NCI-H748 (cell line): Measurements from ENCODE around the gene THRB.
A peak's percentile ranks its signal among the peaks of the same experiment; 100 is the strongest.

Experiments
- DNase-seq: peaks from one replicate; lab custom pipeline; 2025; ENCODE audit not compliant: unreplicated experiment; lab: John Stamatoyannopoulos, UW

The THRB gene

GRCh38 chr3:24316887-24317383 is 177.7 kb downstream of the THRB start:
- no peak for DNase-seq

GRCh38 chr3:24315971-24316370 is 178.7 kb downstream of the THRB start:
- DNase-seq, result no peak

GRCh38 chr3:24315356-24315755 is 179.3 kb downstream of the THRB start:
- DNase-seq, result no peak

- no peak for DNase-seq
These were observed 182.8 kb downstream of the THRB start for GRCh38 chr3:24311881-24312280.

- no peak for DNase-seq
These were observed 183.8 kb downstream of the THRB start for GRCh38 chr3:24310887-24311286.

- no peak for DNase-seq
These were observed 188.1 kb downstream of the THRB start for GRCh38 chr3:24306518-24306917.

GRCh38 chr3:24305795-24306467 is 188.7 kb downstream of the THRB start:
- peak; percentile 29 for DNase-seq

GRCh38 chr3:24303057-24303754 is 191.4 kb downstream of the THRB start:
- no peak for DNase-seq

GRCh38 chr3:24302396-24302795 is 192.3 kb downstream of the THRB start:
- DNase-seq, result no peak

GRCh38 chr3:24300949-24301348 is 193.7 kb downstream of the THRB start:
- no peak for DNase-seq

GRCh38 chr3:24299806-24300626 is 194.6 kb downstream of the THRB start:
- DNase-seq, result no peak

GRCh38 chr3:24299246-24299805 is 195.3 kb downstream of the THRB start:
- no peak for DNase-seq

- DNase-seq, result no peak
These were observed 198.0 kb downstream of the THRB start for GRCh38 chr3:24296441-24297205.

- no peak for DNase-seq
These were observed 200.5 kb downstream of the THRB start for GRCh38 chr3:24294150-24294549.

GRCh38 chr3:24291646-24292045 is 203.0 kb downstream of the THRB start:
- DNase-seq, result no peak

- no peak for DNase-seq
These were observed 204.1 kb downstream of the THRB start for GRCh38 chr3:24290596-24290995.

GRCh38 chr3:24288496-24289236 is 206.0 kb downstream of the THRB start:
- no peak for DNase-seq

GRCh38 chr3:24287755-24288450 is 206.7 kb downstream of the THRB start:
- no peak for DNase-seq

GRCh38 chr3:24286405-24286804 is 208.2 kb downstream of the THRB start:
- no peak for DNase-seq
